Neural progenitor cell (in vitro differentiated cells): ENCODE data around the gene SRXN1. TPM values are rescaled to one million over a fixed set of nuclear protein-coding genes. Genes with fewer than 3 reads are reported as not detected.

Experiments
- DNase-seq: peaks from one replicate; pipeline ENCODE4 v3.0.0-alpha.2; 2016; ENCODE audit warnings: low spot score
- H2AFZ ChIP-seq: fragments of 200-600 bp; sonication (generic); replicated peaks from 2 replicates; pipeline ENCODE4 v1.6.1; 2016; ENCODE audit warnings: antibody characterized with exemption
- H3F3A ChIP-seq: fragments of 200-600 bp; sonication (generic); 2 replicates; pipeline ENCODE4 v1.6.1; 2016; ENCODE audit warnings: antibody characterized with exemption, low read depth
- H3K27ac ChIP-seq: fragments of 200-600 bp; sonication (generic); 2 replicates; pipeline ENCODE4 v1.5.1; 2016; ENCODE audit warnings: mild to moderate bottlenecking
- H3K27me3 ChIP-seq: fragments of 200-600 bp; sonication (generic); 2 replicates; pipeline ENCODE4 v1.6.1; 2016; ENCODE audit warnings: mild to moderate bottlenecking, moderate library complexity
- H3K36me3 ChIP-seq: fragments of 200-600 bp; sonication (generic); 2 replicates; pipeline ENCODE4 v1.5.1; 2016
- H3K4me1 ChIP-seq: fragments of 200-600 bp; sonication (generic); 2 replicates; pipeline ENCODE4 v1.6.1; 2016; ENCODE audit warnings: mixed run types
- H3K4me2 ChIP-seq: fragments of 200-600 bp; sonication (generic); 2 replicates; pipeline ENCODE4 v1.6.1; 2016
- H3K4me3 ChIP-seq: fragments of 200-600 bp; sonication (generic); 2 replicates; pipeline ENCODE4 v1.5.1; 2016
- H3K79me2 ChIP-seq: fragments of 200-600 bp; sonication (generic); 2 replicates; pipeline ENCODE4 v1.6.1; 2016; ENCODE audit warnings: low read depth
- H3K9ac ChIP-seq: fragments of 200-600 bp; sonication (generic); 2 replicates; pipeline ENCODE4 v1.6.1; 2016
- H3K9me3 ChIP-seq: fragments of 200-600 bp; sonication (generic); 2 replicates; pipeline ENCODE4 v1.5.1; 2016; ENCODE audit warnings: low read depth
- H4K20me1 ChIP-seq: fragments of 200-600 bp; sonication (generic); 2 replicates; pipeline ENCODE4 v1.6.1; 2016; ENCODE audit warnings: low read depth
- H3K27ac Mint-ChIP-seq: 3 replicates; pipeline ENCODE4 v1.8.0; 2021; ENCODE audit warnings: mixed read lengths
- H3K27me3 Mint-ChIP-seq: 2 replicates; pipeline ENCODE4 v1.8.0; 2022; ENCODE audit warnings: low read depth, mild to moderate bottlenecking, inconsistent platforms, moderate library complexity, mixed read lengths; ENCODE audit not compliant: insufficient read depth
- H3K36me3 Mint-ChIP-seq: 3 replicates; pipeline ENCODE4 v1.8.0; 2021; ENCODE audit warnings: mixed read lengths
- H3K4me1 Mint-ChIP-seq: 3 replicates; pipeline ENCODE4 v1.8.0; 2021; ENCODE audit warnings: mixed read lengths
- H3K4me3 Mint-ChIP-seq: 3 replicates; pipeline ENCODE4 v1.8.0; 2021; ENCODE audit warnings: mild to moderate bottlenecking, moderate library complexity, mixed read lengths
- H3K9me3 Mint-ChIP-seq: 3 replicates; pipeline ENCODE4 v1.8.0; 2020; ENCODE audit warnings: mixed read lengths
- EZH2 ChIP-seq: fragments of 200-600 bp; sonication (generic); IDR thresholded peaks from 2 replicates; pipeline ENCODE4 v1.6.1; 2017; ENCODE audit warnings: antibody characterized with exemption, mild to moderate bottlenecking, moderate library complexity
- EZH2phosphoT487 ChIP-seq: fragments of 200-600 bp; sonication (generic); IDR thresholded peaks from 2 replicates; pipeline ENCODE4 v1.6.1; 2017; ENCODE audit warnings: antibody characterized with exemption
- total RNA-seq: library from RNA; depleted of rRNA; stranded (reverse); fragments of >200 nt; gene quantifications from 2 replicates; pipeline ENCODE4 v1.2.3, GENCODE V29; 2015; ENCODE audit warnings: low replicate concordance
- TF ChIP-seq, protein P1 (sequence below): fragments of 200-600 bp; sonication (generic); IDR thresholded peaks from 2 replicates; pipeline ENCODE4 v1.5.1; 2017; ENCODE audit warnings: antibody characterized with exemption, mild to moderate bottlenecking

The SRXN1 gene
- total RNA-seq, 1 donor from 2014 or later = 6.8 TPM

DNA sequence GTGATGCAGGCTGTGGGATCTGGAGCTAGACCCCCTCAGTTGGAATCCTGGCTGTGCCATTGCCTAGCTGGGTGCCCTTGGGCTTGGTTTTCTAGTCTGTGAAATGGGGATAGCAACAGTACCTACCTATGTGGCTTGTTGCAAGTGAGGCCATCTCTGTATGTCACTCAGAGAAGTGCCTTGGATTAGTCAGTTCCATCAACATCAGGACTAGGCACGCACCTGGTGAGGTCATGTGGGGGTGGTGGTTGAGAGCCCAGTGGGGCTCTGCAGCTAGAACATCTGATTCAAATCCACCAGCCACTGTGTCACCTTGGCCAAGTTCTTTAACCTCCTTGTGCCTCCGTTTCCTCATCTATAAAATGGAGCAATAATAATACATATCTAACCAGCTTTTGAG is 55.4 kb downstream of the SRXN1 start:
- no peak overlapping the region for H3K9ac ChIP-seq
- H3K36me3 ChIP-seq = no peaks in the 10 kb centered on the region
- no peak for DNase-seq
- no peaks in the 10 kb centered on the region for H3K27me3 ChIP-seq
- no peak overlapping the region for H3K27ac ChIP-seq
- no peaks in the 10 kb centered on the region for H3K9me3 ChIP-seq
- TF ChIP-seq EZH2phosphoT487 (no peak), EZH2 (no peak)
- TF ChIP-seq, protein P1, sequence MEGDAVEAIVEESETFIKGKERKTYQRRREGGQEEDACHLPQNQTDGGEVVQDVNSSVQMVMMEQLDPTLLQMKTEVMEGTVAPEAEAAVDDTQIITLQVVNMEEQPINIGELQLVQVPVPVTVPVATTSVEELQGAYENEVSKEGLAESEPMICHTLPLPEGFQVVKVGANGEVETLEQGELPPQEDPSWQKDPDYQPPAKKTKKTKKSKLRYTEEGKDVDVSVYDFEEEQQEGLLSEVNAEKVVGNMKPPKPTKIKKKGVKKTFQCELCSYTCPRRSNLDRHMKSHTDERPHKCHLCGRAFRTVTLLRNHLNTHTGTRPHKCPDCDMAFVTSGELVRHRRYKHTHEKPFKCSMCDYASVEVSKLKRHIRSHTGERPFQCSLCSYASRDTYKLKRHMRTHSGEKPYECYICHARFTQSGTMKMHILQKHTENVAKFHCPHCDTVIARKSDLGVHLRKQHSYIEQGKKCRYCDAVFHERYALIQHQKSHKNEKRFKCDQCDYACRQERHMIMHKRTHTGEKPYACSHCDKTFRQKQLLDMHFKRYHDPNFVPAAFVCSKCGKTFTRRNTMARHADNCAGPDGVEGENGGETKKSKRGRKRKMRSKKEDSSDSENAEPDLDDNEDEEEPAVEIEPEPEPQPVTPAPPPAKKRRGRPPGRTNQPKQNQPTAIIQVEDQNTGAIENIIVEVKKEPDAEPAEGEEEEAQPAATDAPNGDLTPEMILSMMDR = no peak
- Mint-ChIP-seq H3K27ac (no peak overlapping the region), H3K9me3 (no peaks in the 10 kb centered on the region), H3K4me3 (no peak overlapping the region), H3K4me1 (no peaks in the 10 kb centered on the region), H3K27me3 (peaks cover 2% of the 10 kb centered on the region), H3K36me3 (no peaks in the 10 kb centered on the region)
- peaks cover 4% of the 10 kb centered on the region for H3K4me1 ChIP-seq
- H4K20me1 ChIP-seq = no peaks in the 10 kb centered on the region
- no peak overlapping the region for H3K4me2 ChIP-seq
- no peaks in the 10 kb centered on the region for H3F3A ChIP-seq
- H3K4me3 ChIP-seq = no peak overlapping the region
- H2AFZ ChIP-seq = no peak overlapping the region
- H3K79me2 ChIP-seq = no peaks in the 10 kb centered on the region

Other genes with a start within 250 kb of the SRXN1 start
- 24.3 and 60.7 TPM in 2 replicates for gene RBCK1, start 244.9 kb downstream of the SRXN1 start, total RNA-seq
- gene TBC1D20, start 190.7 kb downstream of the SRXN1 start, total RNA-seq = 23.2 and 24.4 TPM in 2 replicates
- 310 and 599 TPM in 2 replicates for gene CSNK2A1, start 109.4 kb downstream of the SRXN1 start, total RNA-seq
- gene TCF15, start 42.9 kb downstream of the SRXN1 start, total RNA-seq = 0.07 and 1.4 TPM in 2 replicates
- gene SCRT2, start 22.6 kb upstream of the SRXN1 start, total RNA-seq = not detected in 2 replicates
- gene SLC52A3, start 115.3 kb upstream of the SRXN1 start, total RNA-seq = 0.56 TPM in 1 of 2 replicates, not detected in the other
- gene FAM110A, start 180.5 kb upstream of the SRXN1 start, total RNA-seq = 2.9 and 9.1 TPM in 2 replicates